EL (cell line): Measurements from ENCODE around the gene CD101.
A peak's percentile ranks its signal among the peaks of the same experiment; 100 is the strongest.

Source experiments
- DNase-seq: peaks from one replicate; pipeline ENCODE4 v3.0.0-alpha.2; 2016

The CD101 gene

DNA sequence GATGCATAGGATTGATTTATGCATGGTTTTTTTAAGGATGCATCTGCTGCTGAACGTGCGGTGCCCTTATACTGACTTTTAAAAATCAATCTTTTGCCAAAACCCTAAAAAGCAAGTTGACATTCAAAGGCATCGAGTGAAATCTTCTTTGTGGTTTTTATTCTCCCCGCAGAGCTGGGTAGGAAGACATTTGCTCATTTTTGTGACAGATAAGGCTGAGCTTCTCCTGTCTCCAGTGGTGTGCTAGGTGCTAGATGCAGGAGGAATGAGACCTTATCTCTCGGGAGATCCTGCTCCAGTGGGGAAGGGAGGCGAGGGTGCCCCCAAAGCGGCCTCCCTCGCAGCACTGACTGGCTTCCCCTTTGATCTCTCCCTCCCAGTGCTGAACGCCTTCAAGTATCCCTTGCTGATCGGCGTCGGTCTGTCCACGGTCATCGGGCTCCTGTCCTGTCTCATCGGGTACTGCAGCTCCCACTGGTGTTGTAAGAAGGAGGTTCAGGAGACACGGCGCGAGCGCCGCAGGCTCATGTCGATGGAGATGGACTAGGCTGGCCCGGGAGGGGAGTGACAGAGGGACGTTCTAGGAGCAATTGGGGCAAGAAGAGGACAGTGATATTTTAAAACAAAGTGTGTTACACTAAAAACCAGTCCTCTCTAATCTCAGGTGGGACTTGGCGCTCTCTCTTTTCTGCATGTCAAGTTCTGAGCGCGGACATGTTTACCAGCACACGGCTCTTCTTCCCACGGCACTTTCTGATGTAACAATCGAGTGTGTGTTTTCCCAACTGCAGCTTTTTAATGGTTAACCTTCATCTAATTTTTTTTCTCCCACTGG is 14.9 kb upstream of the CD101 start:
- DNase-seq, result no peak

DNA sequence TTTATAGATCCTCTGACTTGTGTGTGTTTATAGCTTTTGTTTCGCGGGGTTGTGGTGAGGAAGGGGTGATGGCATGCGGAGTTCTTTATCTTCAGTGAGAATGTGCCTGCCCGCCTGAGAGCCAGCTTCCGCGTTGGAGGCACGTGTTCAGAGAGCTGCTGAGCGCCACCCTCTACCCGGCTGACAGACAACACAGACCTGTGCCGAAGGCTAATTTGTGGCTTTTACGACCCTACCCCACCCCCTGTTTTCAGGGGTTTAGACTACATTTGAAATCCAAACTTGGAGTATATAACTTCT is 14.4 kb upstream of the CD101 start:
- DNase-seq, result no peak

- DNase-seq, result no peak
Measured at GRCh38 chr1:116988248-116988647, 13.3 kb upstream of the CD101 start.

- no peak for DNase-seq
Measured at GRCh38 chr1:116988908-116989307, 12.7 kb upstream of the CD101 start.

DNA sequence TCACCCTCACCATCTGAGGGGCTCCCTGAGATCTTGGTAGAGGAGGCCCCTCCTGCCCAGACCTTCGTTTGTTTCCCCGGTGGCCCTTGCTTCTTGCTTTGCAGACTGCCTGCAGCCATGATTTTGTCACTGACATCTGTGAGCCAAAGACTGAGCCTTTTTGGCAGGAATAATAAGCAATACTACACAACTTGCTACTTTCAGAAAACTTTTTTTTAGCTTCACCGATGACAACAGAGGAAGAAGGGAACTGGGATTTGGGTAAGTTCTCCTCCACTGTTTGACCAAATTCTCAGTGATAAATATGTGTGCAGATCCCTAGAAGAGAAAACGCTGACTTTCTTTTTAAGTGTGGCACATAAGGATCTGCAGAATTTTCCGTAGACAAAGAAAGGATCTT is 11.7 kb upstream of the CD101 start:
- no peak for DNase-seq

- DNase-seq, result no peak
Measured at GRCh38 chr1:116990612-116991151, 10.9 kb upstream of the CD101 start.

GRCh38 chr1:116991171-116991845 is 10.3 kb upstream of the CD101 start:
- no peak for DNase-seq

- DNase-seq, result no peak
Measured at GRCh38 chr1:116991918-116992317, 9.6 kb upstream of the CD101 start.

DNA sequence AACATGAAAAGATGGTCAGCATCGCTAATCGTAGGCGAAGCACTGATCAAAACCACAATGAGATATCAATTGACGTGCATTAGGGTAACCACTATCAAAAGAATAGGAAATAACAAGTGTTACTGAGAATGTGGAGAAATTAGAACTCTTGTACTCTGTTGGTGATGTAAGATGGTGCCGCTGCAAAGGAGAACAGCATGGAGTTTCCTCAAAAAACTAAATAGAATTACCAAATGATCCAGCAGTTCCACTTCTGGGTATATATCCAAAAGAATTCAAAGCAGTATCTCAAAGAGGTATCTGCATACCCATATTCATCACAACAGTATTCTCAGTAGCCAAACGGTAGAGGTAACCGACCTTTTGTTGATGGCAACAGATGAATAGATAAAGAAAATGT is 8.3 kb upstream of the CD101 start:
- DNase-seq, result no peak

DNA sequence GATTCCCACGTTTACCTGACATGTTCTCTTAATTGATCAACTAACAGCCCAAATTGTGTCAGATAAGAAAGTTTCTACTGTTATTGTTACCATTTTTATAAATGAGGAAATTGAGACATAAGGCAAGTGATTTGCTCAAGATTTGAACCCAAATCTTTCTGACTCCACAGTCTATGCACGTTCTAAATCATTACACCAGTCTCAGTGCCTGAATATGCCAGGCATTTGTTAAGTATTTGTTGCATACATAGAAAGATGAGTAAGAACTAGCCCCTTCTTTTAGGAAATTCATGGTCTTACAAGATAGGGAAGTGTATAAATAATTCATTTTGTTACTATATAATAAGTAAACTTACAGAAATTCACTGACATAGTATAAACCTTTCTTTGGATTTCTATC is 7.1 kb upstream of the CD101 start:
- no peak for DNase-seq

DNA sequence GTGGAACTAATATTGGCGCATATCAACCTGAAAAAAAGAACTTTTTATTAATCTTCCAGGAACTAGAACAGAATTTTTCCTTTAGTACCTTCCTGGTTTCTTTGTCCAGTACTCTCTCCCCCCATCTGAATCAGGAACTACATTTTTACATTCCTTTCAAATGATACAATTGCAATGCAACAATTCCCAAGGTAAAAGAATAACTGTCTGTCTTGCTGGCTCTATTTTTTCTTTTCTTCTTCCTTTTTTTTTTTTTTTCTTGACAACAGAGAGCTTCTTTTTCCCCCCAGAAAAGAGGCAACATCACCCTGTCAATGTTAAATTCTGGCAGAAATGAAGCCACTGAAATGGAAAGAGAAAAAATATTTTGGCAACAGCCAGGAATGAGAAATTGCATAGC is 4.5 kb upstream of the CD101 start:
- peak; percentile 15 for DNase-seq

- DNase-seq, result peak; percentile 27
Measured at GRCh38 chr1:116997636-116998035, 3.9 kb upstream of the CD101 start.

DNA sequence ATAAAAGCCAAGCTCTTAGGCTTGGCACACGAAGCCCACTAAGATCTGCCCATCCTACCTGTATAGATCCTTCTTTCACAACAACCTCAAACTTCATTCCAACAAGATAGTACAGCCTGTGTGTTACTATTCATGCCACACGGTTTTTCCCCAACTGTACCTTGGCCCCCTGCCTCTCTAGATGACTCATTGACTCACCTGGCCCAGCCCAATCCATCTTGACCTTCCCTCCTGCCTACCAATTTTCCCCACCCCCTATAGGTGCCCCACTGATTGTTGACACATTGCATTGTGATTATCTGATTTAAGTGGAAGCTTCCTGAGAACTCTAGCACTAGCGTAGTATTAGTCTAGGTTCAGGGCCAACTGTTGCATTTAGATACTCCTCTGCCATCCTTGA is 2.0 kb upstream of the CD101 start:
- DNase-seq, result no peak

DNA sequence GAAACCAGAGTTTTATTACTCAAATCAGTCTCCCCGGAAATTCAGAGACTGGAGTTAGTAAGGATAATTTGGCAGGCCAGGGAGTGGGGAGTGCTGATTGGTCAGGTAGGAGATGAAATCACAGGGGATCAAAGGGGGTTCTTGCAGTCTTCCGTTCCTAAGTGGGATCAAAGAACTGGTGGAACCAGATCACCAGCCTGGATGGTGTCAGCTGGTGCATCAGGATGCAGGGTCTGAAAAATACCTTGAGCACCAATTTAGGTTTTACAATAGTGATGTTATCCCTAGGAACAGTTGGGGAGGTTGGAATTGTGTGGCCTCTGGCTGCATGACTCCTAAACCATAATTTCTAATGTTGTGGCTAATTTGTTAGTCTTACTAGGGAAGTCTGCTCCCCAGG is 1.4 kb upstream of the CD101 start:
- DNase-seq, result no peak

DNA sequence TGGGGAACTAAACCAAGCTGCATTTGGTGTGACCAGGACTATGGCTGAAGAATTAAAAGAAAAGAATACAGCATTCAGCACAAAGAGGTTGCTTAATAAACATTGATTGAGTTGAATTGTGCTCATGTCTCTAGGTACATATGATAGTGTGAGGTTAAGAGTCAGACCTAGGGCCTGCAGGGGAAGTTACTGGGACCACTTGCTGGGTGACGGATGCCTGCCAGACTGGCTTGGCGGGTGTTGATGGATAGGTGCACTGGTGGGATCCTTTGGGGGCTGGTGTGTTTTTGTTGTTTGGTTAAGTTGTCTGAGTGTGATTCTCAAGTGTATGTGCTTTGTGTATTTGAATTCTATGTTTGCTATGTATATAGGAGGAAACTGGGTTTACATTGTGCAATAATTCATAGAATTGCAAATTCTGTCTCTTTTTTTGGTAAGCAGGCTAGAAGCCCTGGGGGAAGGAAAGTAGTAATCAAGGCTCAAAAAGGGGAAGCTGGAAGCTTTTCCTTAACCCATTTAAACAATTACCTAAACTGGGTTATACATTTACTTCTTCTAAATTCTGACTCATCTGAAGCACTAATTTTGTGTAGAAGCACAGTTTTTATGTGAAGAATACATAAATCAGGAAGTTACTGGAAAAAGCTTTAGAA is 1.8 kb downstream of the CD101 start:
- no peak for DNase-seq

GRCh38 chr1:117007719-117008013 is 6.1 kb downstream of the CD101 start:
- DNase-seq, result no peak

- no peak for DNase-seq
Measured at GRCh38 chr1:117008656-117009055, 7.1 kb downstream of the CD101 start.

- no peak for DNase-seq
Measured at GRCh38 chr1:117009132-117009531, 7.6 kb downstream of the CD101 start.

DNA sequence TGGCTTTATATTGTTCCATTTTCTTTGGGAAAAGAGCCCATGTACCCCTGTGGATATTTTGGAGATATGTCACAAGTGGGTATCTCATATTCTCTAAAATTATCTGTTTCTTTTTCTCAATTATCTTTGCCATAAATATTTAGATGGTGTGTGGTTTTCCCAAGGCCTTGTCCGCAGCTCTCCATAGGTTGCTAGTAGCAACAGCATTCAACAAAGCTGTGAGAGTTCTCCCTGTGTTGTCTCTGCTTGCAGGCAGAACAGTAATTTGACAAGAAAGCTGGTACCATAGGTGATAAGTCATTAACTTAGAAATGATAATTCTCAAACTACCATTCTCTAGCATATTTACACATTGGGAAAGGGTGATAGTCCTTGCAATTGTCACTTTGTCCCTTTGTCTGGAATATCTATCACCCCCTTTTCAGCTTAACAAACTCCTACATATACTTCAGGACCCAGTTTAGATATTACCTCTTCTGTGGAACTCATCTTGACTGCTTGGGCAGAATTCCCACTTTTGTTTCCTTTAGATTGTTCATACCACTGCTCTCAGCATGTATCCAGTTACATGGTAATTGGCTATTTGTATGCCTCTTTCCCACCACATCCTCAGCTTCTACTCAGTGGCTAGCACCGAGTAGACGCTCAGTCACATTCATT is 8.9 kb downstream of the CD101 start:
- DNase-seq, result no peak

- no peak for DNase-seq
Measured at GRCh38 chr1:117011334-117011733, 9.8 kb downstream of the CD101 start.

GRCh38 chr1:117013309-117013858 is 11.8 kb downstream of the CD101 start:
- DNase-seq, result no peak

DNA sequence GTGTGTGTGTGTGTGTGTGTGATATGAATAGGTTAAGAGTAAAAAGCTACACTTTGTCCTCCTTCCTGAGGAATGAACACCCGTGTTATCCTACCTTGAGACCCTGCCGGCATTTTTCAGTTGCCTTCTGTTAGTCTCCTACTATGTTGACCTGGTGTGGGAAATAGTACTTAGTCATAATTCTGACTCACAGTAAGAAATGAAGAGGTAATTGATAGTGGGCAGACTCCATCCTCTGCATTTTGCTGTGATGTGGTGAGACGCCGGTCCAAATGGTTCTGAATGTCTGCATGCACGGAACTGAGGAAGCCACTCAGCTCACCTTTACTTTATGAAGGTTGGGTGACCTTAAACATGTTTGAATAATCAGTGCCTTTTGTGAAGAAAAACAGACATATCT is 12.6 kb downstream of the CD101 start:
- DNase-seq, result no peak

DNA sequence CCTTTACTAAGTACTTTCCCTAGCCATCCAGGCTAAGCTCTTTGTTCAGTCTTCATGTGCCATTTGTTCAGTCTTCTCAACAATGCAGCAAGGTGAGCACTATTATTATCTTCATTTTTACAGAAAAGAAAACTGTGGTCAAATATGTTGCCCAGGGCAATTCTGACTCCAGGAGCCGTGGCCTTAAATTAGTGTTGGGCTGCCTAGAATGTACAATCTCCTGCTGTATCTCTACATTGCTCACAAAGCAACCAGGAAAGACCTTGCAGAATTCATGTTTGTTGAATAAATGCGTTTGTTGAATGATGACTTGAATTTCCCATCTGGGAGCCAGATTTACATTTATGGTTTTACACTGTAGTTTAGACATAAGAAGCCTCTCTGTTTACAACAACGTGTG is 14.2 kb downstream of the CD101 start:
- DNase-seq, result no peak
